Activated T-cell treated with anti-CD3 and anti-CD28 coated beads, Interleukin-2, amount 50 U/mL, for 48 hours (primary cell): ENCODE data around the gene LMTK3.
"Not testable (repeated sequence)": the region's sequence is repeated elsewhere in the genome, so short reads cannot be mapped to it uniquely, and the experiment has no call there.

Experiments
- DNase-seq, 2 experiments: peaks; one replicate each; pipeline ENCODE4 v3.0.0-alpha.2; 2020

LMTK3 gene

GRCh38 chr19:48487544-48487943 lies 24.1 kb downstream of the LMTK3 start:
- no peak for DNase-seq

GRCh38 chr19:48486706-48487105 lies 24.9 kb downstream of the LMTK3 start:
- not testable (repeated sequence) for DNase-seq

- DNase-seq, result no peak
Observed at GRCh38 chr19:48484931-48485612, 26.6 kb downstream of the LMTK3 start.

GRCh38 chr19:48484247-48484893 lies 27.3 kb downstream of the LMTK3 start:
- DNase-seq, result no peak

- no peak for DNase-seq
Observed at GRCh38 chr19:48483301-48483700, 28.3 kb downstream of the LMTK3 start.

GRCh38 chr19:48481846-48482639 lies 29.6 kb downstream of the LMTK3 start:
- DNase-seq, result no peak

GRCh38 chr19:48480558-48481500 lies 30.8 kb downstream of the LMTK3 start:
- peak; percentile 68 to 74 for DNase-seq

GRCh38 chr19:48480183-48480557 lies 31.5 kb downstream of the LMTK3 start:
- peak; percentile 39 to 49 for DNase-seq

- DNase-seq, result no peak
Observed at GRCh38 chr19:48479686-48480085, 31.9 kb downstream of the LMTK3 start.

GRCh38 chr19:48478339-48479256 lies 33.0 kb downstream of the LMTK3 start:
- no peak for DNase-seq

- no peak for DNase-seq
Observed at GRCh38 chr19:48477698-48478338, 33.8 kb downstream of the LMTK3 start.

GRCh38 chr19:48477067-48477685 lies 34.5 kb downstream of the LMTK3 start:
- no peak for DNase-seq

GRCh38 chr19:48476176-48476575 lies 35.5 kb downstream of the LMTK3 start:
- no peak for DNase-seq

GRCh38 chr19:48475369-48476068 lies 36.1 kb downstream of the LMTK3 start:
- DNase-seq, result no peak

- no peak for DNase-seq
Observed at GRCh38 chr19:48474084-48474592, 37.5 kb downstream of the LMTK3 start.

- no peak for DNase-seq
Observed at GRCh38 chr19:48473161-48473966, 38.3 kb downstream of the LMTK3 start.

- no peak for DNase-seq
Observed at GRCh38 chr19:48471836-48472235, 39.8 kb downstream of the LMTK3 start.

- no peak for DNase-seq
Observed at GRCh38 chr19:48470856-48471255, 40.8 kb downstream of the LMTK3 start.
